SK-N-SH (cell line): Measurements from ENCODE around the gene SYNE1. TPM values are rescaled to one million over a fixed set of nuclear protein-coding genes. Genes with fewer than 3 reads are reported as not detected.

Source experiments
- CTCF ChIA-PET: fragments of 300-600, 350-600 bp; formaldehyde crosslinking; extraction: SDS; loops from one replicate; lab custom pipeline; 2021; lab: Yijun Ruan, JAX
- POLR2A ChIA-PET: fragments of 350-600 bp; sonication (Branson Sonifier 250); formaldehyde crosslinking; extraction: SDS; loops from one replicate; lab custom pipeline; 2020; ENCODE audit warnings: antibody characterized with exemption, inconsistent platforms; lab: Yijun Ruan, JAX
- DNase-seq: peaks from one replicate; pipeline ENCODE4 v3.0.0; 2012
- H2AFZ ChIP-seq: fragments of 200-600 bp; sonication (generic); 2 replicates; pipeline ENCODE4 v1.8.1; 2016; ENCODE audit warnings: antibody characterized with exemption, mild to moderate bottlenecking, low read depth
- H3F3A ChIP-seq: fragments of 200-600 bp; sonication (generic); replicated peaks from 2 replicates; pipeline ENCODE3; 2016; ENCODE audit warnings: antibody characterized with exemption, mild to moderate bottlenecking; ENCODE audit not compliant: insufficient read depth
- H3K27ac ChIP-seq, 2 experiments: fragments of 200-500 bp in 1 of 2; fragments of 200-600 bp in 1 of 2; sonication (Bioruptor generic) in 1 of 2; sonication (generic), shearing (Covaris generic) in 1 of 2; 2 replicates each; pipeline versions ENCODE4 v1.5.1 to v1.6.1; 2014 to 2016; ENCODE audit warnings: low read depth in 2 of 2, inconsistent platforms in 1 of 2, low read length in 1 of 2, mild to moderate bottlenecking in 1 of 2, mixed read lengths in 1 of 2
- H3K27me3 ChIP-seq: fragments of 200-600 bp; sonication (generic), shearing (Covaris generic); 2 replicates; pipeline ENCODE4 v1.6.1; 2016; ENCODE audit warnings: mixed run types; ENCODE audit not compliant: insufficient read depth
- H3K36me3 ChIP-seq, 2 experiments: fragments of 200-500 bp in 1 of 2; fragments of 200-600 bp in 1 of 2; sonication (Bioruptor generic) in 1 of 2; sonication (generic) in 1 of 2; replicated peaks in 1 of 2; 2 replicates each; pipeline versions ENCODE3 to v1.5.1; 2014 to 2016; ENCODE audit warnings: low read length in 1 of 2, mild to moderate bottlenecking in 1 of 2; ENCODE audit not compliant: insufficient read depth in 2 of 2, control insufficient read depth in 1 of 2
- H3K4me1 ChIP-seq, 2 experiments: fragments of 200-500 bp in 1 of 2; fragments of 200-600 bp in 1 of 2; sonication (Bioruptor generic) in 1 of 2; sonication (generic), shearing (Covaris generic) in 1 of 2; 2 replicates each; pipeline versions ENCODE4 v1.5.1 to v1.6.1; 2014 to 2016; ENCODE audit warnings: low read depth in 1 of 2, low read length in 1 of 2, mixed run types in 1 of 2; ENCODE audit not compliant: insufficient read depth in 2 of 2, control insufficient read depth in 1 of 2
- H3K4me2 ChIP-seq: fragments of 200-600 bp; sonication (generic), shearing (Covaris generic); 2 replicates; pipeline ENCODE4 v1.6.1; 2017; ENCODE audit warnings: mixed run types
- H3K4me3 ChIP-seq, 2 experiments: fragments of 200-500 bp in 1 of 2; fragments of 200-600 bp in 1 of 2; sonication (Bioruptor generic) in 1 of 2; sonication (generic), shearing (Covaris generic) in 1 of 2; 2 replicates each; pipeline versions ENCODE4 v1.5.1 to v1.8.1; 2014 to 2016; ENCODE audit warnings: low read depth in 2 of 2, inconsistent platforms in 1 of 2, low read length in 1 of 2, mild to moderate bottlenecking in 1 of 2, mixed read lengths in 1 of 2, moderate library complexity in 1 of 2
- H3K79me2 ChIP-seq: fragments of 200-600 bp; sonication (generic); 2 replicates; pipeline ENCODE4 v1.8.1; 2017; ENCODE audit warnings: mild to moderate bottlenecking; ENCODE audit not compliant: insufficient read depth
- H3K9ac ChIP-seq: fragments of 200-600 bp; sonication (generic); 2 replicates; pipeline ENCODE4 v1.6.1; 2017; ENCODE audit warnings: mixed run types
- H3K9me2 ChIP-seq: fragments of 200-600 bp; sonication (generic); 2 replicates; pipeline ENCODE4 v1.6.1; 2017; ENCODE audit warnings: mixed run types
- H3K9me3 ChIP-seq: fragments of 200-600 bp; sonication (generic); 2 replicates; pipeline ENCODE4 v1.6.1; 2017; ENCODE audit warnings: mixed run types, mild to moderate bottlenecking, moderate library complexity
- H4K20me1 ChIP-seq: fragments of 200-600 bp; sonication (generic); 2 replicates; pipeline ENCODE4 v1.6.1; 2017; ENCODE audit warnings: mild to moderate bottlenecking, mixed run types; ENCODE audit not compliant: insufficient read depth
- CTCF ChIP-seq: fragments of 200-600 bp; sonication (generic); IDR thresholded peaks from 2 replicates; pipeline ENCODE4 v1.6.1; 2017; ENCODE audit warnings: antibody characterized with exemption, mild to moderate bottlenecking, moderate library complexity
- EP300 ChIP-seq, 2 experiments: IDR thresholded peaks; 2 replicates each; pipeline versions ENCODE4 v1.4.0 to v1.6.1; 2012; ENCODE audit warnings: borderline replicate concordance in 1 of 2, low read depth in 1 of 2, low read length in 1 of 2
- FOSL2 ChIP-seq: IDR thresholded peaks from 2 replicates; pipeline ENCODE4 v1.4.0; 2012; ENCODE audit warnings: low read depth, mild to moderate bottlenecking, moderate library complexity, borderline replicate concordance
- FOXJ3 ChIP-seq: sonication (generic); formaldehyde crosslinking; IDR thresholded peaks from 2 replicates; pipeline ENCODE4 v1.5.1; 2020; ENCODE audit warnings: mild to moderate bottlenecking, missing genetic modification reagents
- FOXM1 ChIP-seq: IDR thresholded peaks from 2 replicates; pipeline ENCODE4 v1.4.0; 2012; ENCODE audit warnings: low read depth, mild to moderate bottlenecking
- GABPA ChIP-seq: IDR thresholded peaks from 2 replicates; pipeline ENCODE4 v1.4.0; 2012; ENCODE audit warnings: low read depth, mild to moderate bottlenecking
- JUND ChIP-seq: IDR thresholded peaks from 2 replicates; pipeline ENCODE4 v1.4.0; 2012
- MEF2A ChIP-seq: IDR thresholded peaks from 2 replicates; pipeline ENCODE4 v1.4.0; 2012; ENCODE audit warnings: low read depth, borderline replicate concordance
- MXI1 ChIP-seq: IDR thresholded peaks from 2 replicates; pipeline ENCODE4 v1.6.1; 2012; ENCODE audit warnings: mild to moderate bottlenecking, low read depth, low read length, improper control_type of control experiment
- NFIC ChIP-seq: IDR thresholded peaks from 2 replicates; pipeline ENCODE4 v1.4.0; 2012; ENCODE audit warnings: borderline replicate concordance
- NRF1 ChIP-seq: IDR thresholded peaks from 2 replicates; pipeline ENCODE4 v1.6.1; 2012; ENCODE audit warnings: low read depth, mild to moderate bottlenecking, low read length
- PBX3 ChIP-seq: IDR thresholded peaks from 2 replicates; pipeline ENCODE4; 2012
- RAD21 ChIP-seq: IDR thresholded peaks from 2 replicates; pipeline ENCODE4 v1.6.1; 2012; ENCODE audit warnings: mild to moderate bottlenecking, low read length
- REST ChIP-seq: IDR thresholded peaks from 2 replicates; pipeline ENCODE4 v1.6.1; 2012; ENCODE audit warnings: mild to moderate bottlenecking, low read depth, low read length, moderate library complexity
- RXRA ChIP-seq: IDR thresholded peaks from 2 replicates; pipeline ENCODE4 v1.4.0; 2012; ENCODE audit warnings: low read depth, mild to moderate bottlenecking, borderline replicate concordance
- SIN3A ChIP-seq: IDR thresholded peaks from 2 replicates; pipeline ENCODE4 v1.6.1; 2012; ENCODE audit warnings: low read depth, mild to moderate bottlenecking, low read length, moderate library complexity, borderline replicate concordance
- SMC3 ChIP-seq: IDR thresholded peaks from 2 replicates; pipeline ENCODE4 v1.6.1; 2012; ENCODE audit warnings: low read depth, low read length, improper control_type of control experiment
- TAF1 ChIP-seq: IDR thresholded peaks from 2 replicates; pipeline ENCODE4 v1.6.1; 2012; ENCODE audit warnings: low read depth, mild to moderate bottlenecking, low read length, moderate library complexity, borderline replicate concordance
- ZBTB33 ChIP-seq: IDR thresholded peaks from 2 replicates; pipeline ENCODE4 v1.4.0; 2012; ENCODE audit warnings: low read depth, borderline replicate concordance
- WGBS: methylation state at CpG from one replicate; pipeline ENCODE4 v1.1.6; 2017; ENCODE audit warnings: low lambda C conversion rate; 5-methylcytosine and 5-hydroxymethylcytosine counted together
- polyA plus RNA-seq, 3 experiments: library from polyadenylated mRNA; depleted of rRNA; stranded (reverse); fragments of >200 nt; gene quantifications; 2 replicates each; pipeline ENCODE4 v1.2.3, GENCODE V29; 2012

The SYNE1 gene
- polyA plus RNA-seq, 1 of the 3 experiments (the other 2 are of a cell fraction), result 31.1 TPM

- CTCF ChIA-PET, result no interaction called here
- H4K20me1 ChIP-seq, result peaks cover 14% of the 10 kb centered on the region; the same call in 1 of the 2 replicates
- no peaks in the 10 kb centered on the region for H3K27me3 ChIP-seq
- 97% methylated on average over 6 of the region's 6 CpGs for WGBS
- H3F3A ChIP-seq, result no peaks in the 10 kb centered on the region
- H3K4me1 ChIP-seq, result peaks cover 0 to 7% of the 10 kb centered on the region in 2 experiments; a peak in 2 of 4 replicates
- H3K9me2 ChIP-seq, result no peaks in the 10 kb centered on the region
- H3K27ac ChIP-seq, result no peak overlapping the region
- H3K4me3 ChIP-seq, result no peak overlapping the region
- no peak overlapping the region for H3K4me2 ChIP-seq
- no peak overlapping the region for H2AFZ ChIP-seq
- H3K79me2 ChIP-seq, result peaks cover 57% of the 10 kb centered on the region
- peaks cover 40 to 65% of the 10 kb centered on the region in 2 experiments for H3K36me3 ChIP-seq
- TF ChIP-seq FOXJ3 (CRISPR knock-in tag) (no peak), RXRA (no peak), MEF2A (no peak), NRF1 (no peak), RAD21 (no peak), SMC3 (no peak), JUND (no peak)
- POLR2A ChIA-PET, result no interaction called here
- no peak for DNase-seq
- H3K9me3 ChIP-seq, result no peaks in the 10 kb centered on the region
- H3K9ac ChIP-seq, result no peak overlapping the region
Observed at GRCh38 chr6:152375197-152375596, 262.0 kb downstream of the SYNE1 start.

- WGBS, result 98% methylated on average over 2 of the region's 2 CpGs
- POLR2A ChIA-PET, result no interaction called here
- TF ChIP-seq SMC3 (no peak), NFIC (no peak), EP300 (IDR thresholded peaks at IDR 0.05; ENCODE audit: borderline replicate concordance in 1 of 2, low read depth in 1 of 2, low read length in 1 of 2) (no peak), GABPA (no peak), NRF1 (no peak), SIN3A (no peak), ZBTB33 (no peak), PBX3 (no peak), TAF1 (no peak), MXI1 (no peak), REST (no peak), FOXM1 (no peak), FOSL2 (no peak), CTCF (no peak)
Observed at GRCh38 chr6:152372945-152373344, 264.2 kb downstream of the SYNE1 start.

More at GRCh38 chr6:152372945-152373344, 264.2 kb downstream of the SYNE1 start:
- Histone ChIP-seq H4K20me1 (peaks cover 4% of the 10 kb centered on the region; the same call in 1 of the 2 replicates), H3K9me3 (no peaks in the 10 kb centered on the region), H3K4me1 (peaks cover 0 to 6% of the 10 kb centered on the region in 2 experiments; a peak in 2 of 4 replicates), H3K36me3 (peaks cover 54 to 86% of the 10 kb centered on the region in 2 experiments), H3K4me3 (no peak overlapping the region), H2AFZ (no peak overlapping the region), H3K9ac (no peak overlapping the region), H3K27me3 (no peaks in the 10 kb centered on the region), H3K9me2 (no peaks in the 10 kb centered on the region), H3F3A (no peaks in the 10 kb centered on the region), H3K4me2 (no peak overlapping the region), H3K27ac (no peak overlapping the region), H3K79me2 (peaks cover 41% of the 10 kb centered on the region)
- CTCF ChIA-PET, result no interaction called here
- DNase-seq, result no peak
